ENCODE data around the gene COX6B1.

Gene COX6B1

DNA sequence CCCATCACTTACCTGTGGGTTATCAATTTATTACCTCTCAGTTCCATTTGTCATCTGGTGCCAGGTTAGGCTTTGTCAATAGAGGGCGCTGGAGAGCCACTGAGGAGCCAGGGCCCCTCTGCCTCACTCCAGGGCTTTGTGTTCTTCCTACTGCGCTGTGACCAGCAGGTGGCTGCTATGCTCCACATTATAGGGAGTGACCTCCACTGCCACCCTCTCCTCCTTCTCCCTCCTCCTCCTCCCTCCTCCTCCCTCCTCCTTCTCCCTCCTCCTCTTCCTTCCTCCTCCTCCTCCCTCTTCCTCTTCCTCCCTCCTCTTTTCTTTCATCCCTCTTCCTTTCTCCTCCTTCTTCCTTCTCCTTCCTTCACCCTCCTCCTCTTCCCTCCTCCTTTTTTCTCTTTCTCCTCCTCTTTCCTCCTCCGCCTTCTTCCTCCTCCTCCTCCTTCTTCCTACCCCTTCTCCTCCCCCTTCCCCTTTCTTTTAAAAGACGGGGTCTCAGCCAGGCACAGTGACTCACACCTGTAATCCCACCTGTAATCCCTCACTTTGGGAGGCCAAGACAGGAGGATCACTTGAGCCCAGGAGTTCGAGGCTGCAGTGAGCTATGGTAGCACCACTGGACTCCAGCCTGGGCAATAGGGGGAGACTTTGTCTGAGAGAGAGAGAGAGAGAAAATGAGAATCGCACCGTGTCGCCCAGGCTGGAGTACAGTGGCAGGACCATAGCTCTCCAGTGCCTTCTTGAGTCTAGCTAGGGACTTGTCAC, 45.9 kb downstream of the COX6B1 start:
- H3K4me3 ChIP-seq (ENCODE audit: low read depth, low read length) = no peak overlapping the region
- TF ChIP-seq, protein P1, sequence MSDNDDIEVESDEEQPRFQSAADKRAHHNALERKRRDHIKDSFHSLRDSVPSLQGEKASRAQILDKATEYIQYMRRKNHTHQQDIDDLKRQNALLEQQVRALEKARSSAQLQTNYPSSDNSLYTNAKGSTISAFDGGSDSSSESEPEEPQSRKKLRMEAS (IDR thresholded peaks at IDR 0.05; ENCODE audit: low read depth, low read length) = no peak
- TF ChIP-seq CTCF (IDR thresholded peaks at IDR 0.05; ENCODE audit: low read depth, low read length) (peak; percentile 91), POLR2A (IDR thresholded peaks at IDR 0.05; ENCODE audit: extremely low read depth, insufficient read length) (no peak), MYC (IDR thresholded peaks at IDR 0.05; ENCODE audit: low read depth, low read length) (0 out of 2 replicates have a peak, but pooled peaks have one; percentile 13)
- DNase-seq (ENCODE audit: low read depth) = peak; percentile 77

DNA sequence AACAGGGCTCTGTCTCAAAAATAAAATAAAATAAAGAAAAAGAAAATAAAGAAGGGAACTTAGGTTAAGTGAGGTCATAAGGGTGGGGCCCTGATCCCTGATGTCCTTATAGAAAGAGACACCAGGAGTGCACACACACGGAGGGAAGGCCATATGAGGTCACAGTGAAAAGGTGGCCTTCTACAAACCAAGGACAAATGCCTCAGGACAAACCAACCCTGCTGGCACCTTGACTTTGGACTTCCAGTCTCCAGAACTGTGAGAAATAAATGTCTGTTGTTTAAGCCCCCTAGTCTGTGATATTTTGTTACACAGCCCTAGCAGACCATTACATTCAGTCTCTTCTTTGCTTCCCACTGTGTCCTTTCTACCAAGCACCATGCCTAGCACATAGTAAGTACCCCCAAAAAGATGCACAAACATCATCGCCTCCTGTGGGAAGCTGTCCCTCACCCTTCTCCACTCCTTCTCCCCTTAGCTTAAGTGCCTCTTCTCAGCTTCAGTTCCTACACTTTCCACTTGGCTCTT, 47.8 kb downstream of the COX6B1 start:
- TF ChIP-seq POLR2A (IDR thresholded peaks at IDR 0.05; ENCODE audit: extremely low read depth, insufficient read length) (no peak), CTCF (IDR thresholded peaks at IDR 0.05; ENCODE audit: low read depth, low read length) (no peak), MYC (IDR thresholded peaks at IDR 0.05; ENCODE audit: low read depth, low read length) (no peak)
- TF ChIP-seq, protein P1 (IDR thresholded peaks at IDR 0.05; ENCODE audit: low read depth, low read length) = no peak
- no peak overlapping the region for H3K4me3 ChIP-seq (ENCODE audit: low read depth, low read length)
- DNase-seq (ENCODE audit: low read depth) = no peak

GRCh38 chr19:35696835-35697234, 48.7 kb downstream of the COX6B1 start:
- DNase-seq (ENCODE audit: low read depth) = no peak

GRCh38 chr19:35702223-35703012, 54.3 kb downstream of the COX6B1 start:
- DNase-seq (ENCODE audit: low read depth) = peak; percentile 85
- TF ChIP-seq MYC (IDR thresholded peaks at IDR 0.05; ENCODE audit: low read depth, low read length) (no peak), CTCF (IDR thresholded peaks at IDR 0.05; ENCODE audit: low read depth, low read length) (no peak), POLR2A (IDR thresholded peaks at IDR 0.05; ENCODE audit: extremely low read depth, insufficient read length) (no peak)
- TF ChIP-seq, protein P1 (IDR thresholded peaks at IDR 0.05; ENCODE audit: low read depth, low read length) = no peak
- no peak overlapping the region for H3K4me3 ChIP-seq (ENCODE audit: low read depth, low read length)

More at GRCh38 chr19:35696835-35697234, 48.7 kb downstream of the COX6B1 start:
- TF ChIP-seq POLR2A (IDR thresholded peaks at IDR 0.05; ENCODE audit: extremely low read depth, insufficient read length) (no peak), CTCF (IDR thresholded peaks at IDR 0.05; ENCODE audit: low read depth, low read length) (no peak), MYC (IDR thresholded peaks at IDR 0.05; ENCODE audit: low read depth, low read length) (no peak)
- TF ChIP-seq, protein P1 (IDR thresholded peaks at IDR 0.05; ENCODE audit: low read depth, low read length) = no peak
- H3K4me3 ChIP-seq (ENCODE audit: low read depth, low read length) = no peak overlapping the region

DNA sequence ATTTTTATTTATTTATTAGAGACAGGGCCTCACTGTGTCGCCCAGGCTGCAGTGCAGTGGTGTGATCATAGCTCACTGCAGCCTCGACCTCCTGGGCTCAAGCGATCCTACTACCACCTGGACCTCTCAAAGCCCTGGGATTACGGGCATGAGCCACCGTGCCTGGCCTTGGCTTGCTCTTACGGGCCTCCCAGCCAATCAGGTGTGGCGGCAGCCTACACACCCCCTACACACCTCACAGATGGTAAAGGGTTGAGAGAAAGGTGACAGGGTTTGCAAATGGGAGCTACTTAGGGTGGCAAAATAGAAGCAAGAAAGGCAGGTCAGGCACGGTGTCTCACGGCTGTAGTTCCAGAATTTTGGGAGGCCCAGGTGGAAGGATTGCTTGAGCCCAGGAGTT, 55.2 kb downstream of the COX6B1 start:
- no peak for DNase-seq (ENCODE audit: low read depth)
- TF ChIP-seq POLR2A (IDR thresholded peaks at IDR 0.05; ENCODE audit: extremely low read depth, insufficient read length) (no peak), CTCF (IDR thresholded peaks at IDR 0.05; ENCODE audit: low read depth, low read length) (no peak), MYC (IDR thresholded peaks at IDR 0.05; ENCODE audit: low read depth, low read length) (no peak)
- TF ChIP-seq, protein P1 (IDR thresholded peaks at IDR 0.05; ENCODE audit: low read depth, low read length) = no peak
- H3K4me3 ChIP-seq (ENCODE audit: low read depth, low read length) = no peak overlapping the region

Data from NB4 (cell line).